WTC11 (cell line): Measurements from ENCODE around the gene CCNB2. TPM values are rescaled to one million over a fixed set of nuclear protein-coding genes. Genes with fewer than 3 reads are reported as not detected.

ENCODE experiments used
- ATAC-seq: fragments of 200-7000 bp; cut with Tn5 transposase; 2 replicates; pipeline ENCODE4 v1.10.0; 2021; ENCODE audit warnings: mild to moderate bottlenecking, moderate library complexity
- CTCF ChIA-PET: fragments of 300-600 bp; sonication (Branson Sonifier 250); formaldehyde crosslinking; loops from one replicate; lab custom pipeline; 2021; ENCODE audit warnings: antibody characterized with exemption; lab: Charles Lee
- POLR2A ChIA-PET: fragments of 350-600 bp; sonication (Branson Sonifier 250); formaldehyde crosslinking; loops from one replicate; lab custom pipeline; 2021; ENCODE audit warnings: antibody characterized with exemption; lab: Charles Lee
- DNase-seq: peaks from one replicate; pipeline ENCODE4 v3.0.0; 2021; ENCODE audit warnings: low spot score
- H3K27ac Mint-ChIP-seq: 2 replicates; pipeline ENCODE4 v1.8.0; 2021; ENCODE audit warnings: mixed read lengths
- H3K27me3 Mint-ChIP-seq: 2 replicates; pipeline ENCODE4 v1.8.0; 2021; ENCODE audit warnings: low read depth, mild to moderate bottlenecking, moderate library complexity, mixed read lengths
- H3K36me3 Mint-ChIP-seq: 2 replicates; pipeline ENCODE4 v1.8.0; 2021; ENCODE audit warnings: mixed read lengths
- H3K4me1 Mint-ChIP-seq: 2 replicates; pipeline ENCODE4 v1.8.0; 2022; ENCODE audit warnings: mixed read lengths
- H3K4me3 Mint-ChIP-seq: 2 replicates; pipeline ENCODE4 v1.8.0; 2021; ENCODE audit warnings: mild to moderate bottlenecking, moderate library complexity, mixed read lengths
- H3K9me3 Mint-ChIP-seq: 2 replicates; pipeline ENCODE4 v1.8.0; 2021; ENCODE audit warnings: mixed read lengths
- AR ChIP-seq: fragments of 250-450 bp; sonication (Bioruptor Pico); IDR thresholded peaks from 2 replicates; pipeline ENCODE4 v1.9.0; 2021; ENCODE audit warnings: mild to moderate bottlenecking
- ATF1 ChIP-seq: sonication (generic); formaldehyde crosslinking; IDR thresholded peaks from 2 replicates; pipeline ENCODE4 v1.8.1; 2023; ENCODE audit warnings: mild to moderate bottlenecking, moderate library complexity, missing genetic modification reagents
- ELF4 ChIP-seq: sonication (generic); formaldehyde crosslinking; IDR thresholded peaks from 2 replicates; pipeline ENCODE4 v1.8.1; 2022; ENCODE audit warnings: low read depth, mild to moderate bottlenecking, moderate library complexity, missing genetic modification reagents
- ERG ChIP-seq: fragments of 250-450 bp; sonication (Bioruptor Pico); IDR thresholded peaks from 2 replicates; pipeline ENCODE4 v1.8.0; 2021; ENCODE audit warnings: mild to moderate bottlenecking
- FOXJ3 ChIP-seq: sonication (generic); formaldehyde crosslinking; IDR thresholded peaks from 2 replicates; pipeline ENCODE4 v1.9.0; 2021; ENCODE audit warnings: missing genetic modification reagents, mild to moderate bottlenecking, borderline replicate concordance
- GABPB1 ChIP-seq: sonication (generic); formaldehyde crosslinking; IDR thresholded peaks from 2 replicates; pipeline ENCODE4 v1.8.1; 2023; ENCODE audit warnings: mild to moderate bottlenecking, missing genetic modification reagents
- HMGA2 ChIP-seq: fragments of 250-450 bp; sonication (Bioruptor Pico); IDR thresholded peaks from 2 replicates; pipeline ENCODE4 v1.4.0; 2021; ENCODE audit warnings: mild to moderate bottlenecking, moderate library complexity
- RELA ChIP-seq: sonication (generic); formaldehyde crosslinking; IDR thresholded peaks from 2 replicates; pipeline ENCODE4 v1.8.1; 2022; ENCODE audit warnings: missing genetic modification reagents, mild to moderate bottlenecking, borderline replicate concordance
- RORB ChIP-seq: fragments of 250-450 bp; sonication (Bioruptor Pico); IDR thresholded peaks from 2 replicates; pipeline ENCODE4 v1.9.0; 2021; ENCODE audit warnings: mild to moderate bottlenecking
- SP1 ChIP-seq: sonication (generic); formaldehyde crosslinking; conservative IDR thresholded peaks from 2 replicates; pipeline ENCODE4 v1.8.1; 2022; ENCODE audit warnings: missing genetic modification reagents
- STAT6 ChIP-seq: sonication (generic); formaldehyde crosslinking; conservative IDR thresholded peaks from 2 replicates; pipeline ENCODE4 v1.8.1; 2023; ENCODE audit warnings: mild to moderate bottlenecking, low read depth, missing genetic modification reagents, moderate library complexity
- USF2 ChIP-seq: sonication (generic); formaldehyde crosslinking; IDR thresholded peaks from 2 replicates; pipeline ENCODE4 v1.8.1; 2023; ENCODE audit warnings: mild to moderate bottlenecking, missing genetic modification reagents, moderate library complexity
- ZNF121 ChIP-seq: sonication (generic); formaldehyde crosslinking; IDR thresholded peaks from 2 replicates; pipeline ENCODE4 v1.8.0; 2023; ENCODE audit warnings: missing genetic modification reagents
- ZNF317 ChIP-seq: sonication (generic); formaldehyde crosslinking; IDR thresholded peaks from 2 replicates; pipeline ENCODE4 v1.8.1; 2023; ENCODE audit warnings: low read depth, mild to moderate bottlenecking, moderate library complexity, missing genetic modification reagents, borderline replicate concordance
- ZNF423 ChIP-seq: fragments of 250-450 bp; sonication (Bioruptor Pico); IDR thresholded peaks from 2 replicates; pipeline ENCODE4 v2.1.2; 2022; ENCODE audit warnings: mild to moderate bottlenecking, moderate library complexity
- total RNA-seq: library from RNA; stranded (reverse); gene quantifications from 3 replicates; pipeline ENCODE4 v1.2.3, GENCODE V29; 2021
- TF ChIP-seq, protein P1 (sequence below): sonication (generic); formaldehyde crosslinking; IDR thresholded peaks from 2 replicates; pipeline ENCODE4 v1.8.1; 2023; ENCODE audit warnings: mild to moderate bottlenecking, missing genetic modification reagents
- TF ChIP-seq, protein P2 (sequence below): sonication (generic); formaldehyde crosslinking; IDR thresholded peaks from 2 replicates; pipeline ENCODE4 v1.8.0; 2022; ENCODE audit warnings: mild to moderate bottlenecking, missing genetic modification reagents
- TF ChIP-seq, protein P3 (sequence below): sonication (generic); formaldehyde crosslinking; conservative IDR thresholded peaks from 2 replicates; pipeline ENCODE4 v1.8.1; 2022; ENCODE audit warnings: mild to moderate bottlenecking, missing genetic modification reagents

The CCNB2 gene
- total RNA-seq, 1 experiment from 2014 or later = 93.3 TPM

DNA sequence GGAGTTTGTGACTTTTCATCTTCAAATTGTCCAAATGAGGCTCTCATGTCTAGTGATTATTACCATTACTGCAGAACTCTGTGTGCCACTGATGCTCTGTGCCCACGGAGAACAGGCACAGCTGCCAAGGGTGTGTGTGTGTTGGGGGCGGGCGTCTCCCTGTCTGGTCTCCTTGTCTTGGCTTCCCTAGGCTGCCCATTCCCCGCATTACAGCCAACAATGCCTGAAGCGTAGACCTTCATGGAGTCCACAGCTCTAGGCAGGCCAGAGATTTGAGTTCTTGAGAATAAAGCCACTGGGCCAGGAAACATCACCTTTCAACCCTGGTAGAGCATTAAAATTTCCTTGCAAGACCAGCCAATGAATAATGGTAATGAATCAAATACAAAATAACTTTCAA lies 42.7 kb downstream of the CCNB2 start:
- no peaks in the 10 kb centered on the region for H3K27me3 Mint-ChIP-seq
- TF ChIP-seq ATF1 (no peak), ERG (CRISPR knock-in tag) (no peak), STAT6 (no peak), ZNF121 (CRISPR knock-in tag) (no peak)
- H3K36me3 Mint-ChIP-seq = peaks cover 42% of the 10 kb centered on the region
- H3K9me3 Mint-ChIP-seq = no peaks in the 10 kb centered on the region
- H3K4me1 Mint-ChIP-seq = peaks cover 26% of the 10 kb centered on the region
- H3K4me3 Mint-ChIP-seq = no peak overlapping the region
- POLR2A ChIA-PET = no interaction called here
- ATAC-seq (peak; percentile 51), DNase-seq (no peak)
- CTCF ChIA-PET = interaction anchor here (0.7 to 0.9 kb wide), 2 partner anchors 10 to 385 kb away, joined by 3 read pairs; no protein-coding TSS in a partner anchor
- peak overlapping the region; percentile 86; the same call in 1 of the 2 replicates for H3K27ac Mint-ChIP-seq

DNA sequence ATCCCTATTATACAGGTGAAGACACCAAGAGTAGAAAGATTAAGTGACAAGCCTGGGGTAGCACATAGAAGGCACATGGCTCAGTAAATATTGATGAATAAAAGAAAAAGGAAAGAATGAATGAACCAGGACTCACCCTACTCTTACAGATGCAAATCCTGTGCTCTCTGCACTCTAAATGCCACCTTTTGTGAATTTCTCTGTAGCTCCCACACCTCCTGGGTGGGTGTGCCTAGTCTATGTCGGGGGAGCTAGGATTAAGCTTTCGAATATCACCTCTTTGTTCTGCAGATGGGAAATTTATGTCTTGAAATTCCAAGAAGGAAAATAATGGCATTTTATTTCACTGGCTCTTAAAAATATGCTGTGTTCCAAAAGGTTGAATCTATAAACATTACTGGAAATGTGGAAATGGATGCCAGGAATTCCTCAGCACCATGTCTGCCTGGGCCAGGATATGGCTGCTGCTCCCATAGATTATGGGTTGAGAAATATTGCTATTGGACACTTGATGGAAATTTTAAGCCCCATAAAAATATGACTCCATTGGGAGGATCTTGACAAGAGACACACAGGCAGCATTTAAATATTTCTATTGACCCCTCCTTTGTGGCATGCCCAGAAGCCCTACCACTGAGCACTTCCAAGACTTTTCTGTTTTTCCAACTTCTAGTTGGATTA lies 43.3 kb downstream of the CCNB2 start:
- Mint-ChIP-seq H3K4me3 (no peak overlapping the region), H3K36me3 (peaks cover 46% of the 10 kb centered on the region), H3K9me3 (no peaks in the 10 kb centered on the region), H3K4me1 (peaks cover 26% of the 10 kb centered on the region), H3K27me3 (no peaks in the 10 kb centered on the region), H3K27ac (peak overlapping the region; percentile 61)
- ATAC-seq (peak; percentile 73), DNase-seq (no peak)
- ChIA-PET POLR2A (interaction anchor here (0.6 kb wide), 1 partner anchor 253 kb away, joined by 4 read pairs; no protein-coding TSS in a partner anchor), CTCF (interaction anchor here (0.7 to 0.9 kb wide), 2 partner anchors 353 to 380 kb away, joined by 3 read pairs; no protein-coding TSS in a partner anchor)
- TF ChIP-seq ZNF423 (CRISPR knock-in tag) = no peak
- TF ChIP-seq RORB = no peak
- TF ChIP-seq, protein P1, sequence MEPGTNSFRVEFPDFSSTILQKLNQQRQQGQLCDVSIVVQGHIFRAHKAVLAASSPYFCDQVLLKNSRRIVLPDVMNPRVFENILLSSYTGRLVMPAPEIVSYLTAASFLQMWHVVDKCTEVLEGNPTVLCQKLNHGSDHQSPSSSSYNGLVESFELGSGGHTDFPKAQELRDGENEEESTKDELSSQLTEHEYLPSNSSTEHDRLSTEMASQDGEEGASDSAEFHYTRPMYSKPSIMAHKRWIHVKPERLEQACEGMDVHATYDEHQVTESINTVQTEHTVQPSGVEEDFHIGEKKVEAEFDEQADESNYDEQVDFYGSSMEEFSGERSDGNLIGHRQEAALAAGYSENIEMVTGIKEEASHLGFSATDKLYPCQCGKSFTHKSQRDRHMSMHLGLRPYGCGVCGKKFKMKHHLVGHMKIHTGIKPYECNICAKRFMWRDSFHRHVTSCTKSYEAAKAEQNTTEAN = no peak

- Mint-ChIP-seq H3K27ac (no peak overlapping the region), H3K4me3 (no peak overlapping the region), H3K36me3 (peaks cover 52% of the 10 kb centered on the region), H3K4me1 (peaks cover 26% of the 10 kb centered on the region), H3K9me3 (no peaks in the 10 kb centered on the region), H3K27me3 (no peaks in the 10 kb centered on the region)
- no peak for ATAC-seq
- POLR2A ChIA-PET = no interaction called here
- no peak for DNase-seq
- CTCF ChIA-PET = interaction anchor here (1.0 kb wide), 1 partner anchor 351 kb away, joined by 3 read pairs; no protein-coding TSS in a partner anchor
- TF ChIP-seq, protein P2, sequence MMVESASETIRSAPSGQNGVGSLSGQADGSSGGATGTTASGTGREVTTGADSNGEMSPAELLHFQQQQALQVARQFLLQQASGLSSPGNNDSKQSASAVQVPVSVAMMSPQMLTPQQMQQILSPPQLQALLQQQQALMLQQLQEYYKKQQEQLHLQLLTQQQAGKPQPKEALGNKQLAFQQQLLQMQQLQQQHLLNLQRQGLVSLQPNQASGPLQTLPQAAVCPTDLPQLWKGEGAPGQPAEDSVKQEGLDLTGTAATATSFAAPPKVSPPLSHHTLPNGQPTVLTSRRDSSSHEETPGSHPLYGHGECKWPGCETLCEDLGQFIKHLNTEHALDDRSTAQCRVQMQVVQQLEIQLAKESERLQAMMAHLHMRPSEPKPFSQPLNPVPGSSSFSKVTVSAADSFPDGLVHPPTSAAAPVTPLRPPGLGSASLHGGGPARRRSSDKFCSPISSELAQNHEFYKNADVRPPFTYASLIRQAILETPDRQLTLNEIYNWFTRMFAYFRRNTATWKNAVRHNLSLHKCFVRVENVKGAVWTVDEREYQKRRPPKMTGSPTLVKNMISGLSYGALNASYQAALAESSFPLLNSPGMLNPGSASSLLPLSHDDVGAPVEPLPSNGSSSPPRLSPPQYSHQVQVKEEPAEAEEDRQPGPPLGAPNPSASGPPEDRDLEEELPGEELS (CRISPR knock-in tag) = no peak
- TF ChIP-seq FOXJ3 (CRISPR knock-in tag) = no peak
- TF ChIP-seq AR (CRISPR knock-in tag) = no peak
- TF ChIP-seq ELF4 (CRISPR knock-in tag) = no peak
- TF ChIP-seq HMGA2 = no peak
- TF ChIP-seq GABPB1 (CRISPR knock-in tag) = no peak
- TF ChIP-seq, protein P3, sequence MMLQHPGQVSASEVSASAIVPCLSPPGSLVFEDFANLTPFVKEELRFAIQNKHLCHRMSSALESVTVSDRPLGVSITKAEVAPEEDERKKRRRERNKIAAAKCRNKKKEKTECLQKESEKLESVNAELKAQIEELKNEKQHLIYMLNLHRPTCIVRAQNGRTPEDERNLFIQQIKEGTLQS (CRISPR knock-in tag) = no peak
- TF ChIP-seq ZNF317 (CRISPR knock-in tag) = no peak
- no peak for TF ChIP-seq SP1 (CRISPR knock-in tag)
- TF ChIP-seq USF2 (CRISPR knock-in tag) = no peak
- no peak for TF ChIP-seq RELA (CRISPR knock-in tag)
Measured at GRCh38 chr15:59150185-59150584, 45.2 kb downstream of the CCNB2 start.
